NCI-H1436 (cell line): ENCODE data around the gene PREPL.

Experiments used
- DNase-seq: peaks from one replicate; lab custom pipeline; 2025; lab: John Stamatoyannopoulos, UW

Gene PREPL

DNA sequence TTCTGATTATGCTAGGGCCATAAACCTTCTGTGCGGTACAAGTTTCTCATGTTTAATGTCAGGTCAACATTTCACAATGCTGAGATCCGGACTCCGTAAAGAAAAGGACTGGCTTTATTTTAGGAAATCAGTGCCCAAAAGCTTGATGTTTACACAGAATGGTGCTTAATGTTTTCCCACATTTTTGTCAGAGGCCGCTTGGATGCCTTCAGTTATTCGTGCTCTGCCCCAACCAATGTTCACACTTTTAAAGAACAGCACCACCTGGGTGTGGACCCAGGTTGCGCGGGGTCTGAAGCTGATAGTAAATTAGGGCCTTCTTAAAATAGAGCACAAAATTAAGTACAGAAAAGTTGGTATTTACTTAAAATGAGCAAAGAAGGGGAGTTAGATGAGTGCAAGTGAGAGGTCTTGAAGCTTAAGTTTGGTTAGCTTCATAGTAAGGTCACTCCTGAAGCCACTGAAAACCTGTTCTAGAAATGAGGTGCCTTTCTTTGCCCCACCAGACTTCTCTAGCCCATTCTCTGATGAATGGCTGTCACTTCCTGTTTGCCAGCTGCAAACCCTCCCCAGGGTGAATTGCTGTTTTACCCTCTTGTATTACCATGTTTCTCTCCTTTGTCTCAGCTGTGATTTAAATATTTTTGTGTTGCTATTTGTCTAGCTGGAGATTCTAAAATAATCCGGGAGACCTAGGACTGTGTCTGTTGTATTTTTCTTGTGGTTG is 65.5 kb downstream of the PREPL start:
- DNase-seq, result peak; percentile 6

DNA sequence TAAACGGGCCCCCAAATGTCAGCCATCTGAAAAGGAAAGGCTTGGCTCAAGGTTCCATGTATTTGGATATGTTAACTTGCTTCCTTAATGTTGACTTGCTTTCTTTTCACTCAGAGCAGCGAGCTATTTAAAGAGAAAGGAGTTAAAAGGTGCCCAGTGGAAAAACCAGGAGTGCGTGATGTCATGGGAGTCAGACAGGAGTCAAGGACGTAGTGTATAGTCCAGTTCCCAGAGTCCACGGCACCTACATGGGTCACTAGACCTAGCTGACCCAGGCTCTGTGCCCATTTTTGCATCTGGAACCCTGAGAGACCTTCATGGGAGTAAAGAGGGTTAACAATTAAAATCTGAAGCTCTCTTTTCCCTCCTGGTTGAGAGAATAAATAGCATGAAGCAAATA is 66.2 kb downstream of the PREPL start:
- DNase-seq, result no peak

DNA sequence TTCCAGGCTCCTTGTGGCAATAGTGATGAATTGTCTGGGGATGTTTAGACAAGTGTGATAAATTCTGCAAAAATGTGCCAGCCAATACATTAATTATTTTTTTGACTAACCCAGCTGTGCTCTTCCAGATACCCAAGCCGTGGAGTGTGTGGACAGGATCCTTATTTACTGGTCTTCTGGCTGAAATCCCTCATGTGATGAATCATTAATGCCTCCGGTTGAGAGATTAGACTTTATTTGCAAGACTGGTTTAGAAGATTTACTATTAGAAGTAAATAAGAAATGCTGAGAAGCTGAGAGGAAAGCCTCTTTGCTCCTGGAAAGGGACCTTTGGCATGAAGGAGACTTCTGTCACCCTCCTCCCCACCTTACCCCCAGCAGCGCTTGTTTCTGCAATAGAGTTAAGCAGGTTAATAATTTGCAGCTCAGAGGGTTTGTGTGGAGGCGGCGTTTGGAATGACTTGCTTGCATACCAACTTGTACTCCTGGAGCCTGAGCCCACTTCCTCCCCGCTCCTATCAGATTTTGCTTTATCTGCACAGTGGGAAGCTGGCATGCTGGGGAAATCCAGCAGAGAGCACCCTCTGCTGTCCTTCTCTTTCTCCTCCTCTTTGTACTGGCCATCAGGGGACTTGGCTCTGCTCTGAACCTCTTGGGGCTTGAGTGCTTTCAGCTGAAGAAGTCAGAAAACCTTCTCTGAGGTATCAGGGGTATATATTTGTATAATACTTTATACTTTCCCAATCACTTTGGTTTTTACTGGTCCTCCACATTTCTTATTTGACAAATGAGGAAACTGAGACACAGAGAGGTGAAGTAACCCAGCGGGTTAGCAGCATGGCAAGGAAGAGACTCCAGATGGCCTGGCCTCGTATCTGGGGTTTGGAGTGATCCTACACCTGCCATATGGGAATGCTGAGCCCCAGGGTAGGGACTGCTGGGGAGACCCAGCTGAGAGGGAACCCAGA is 69.7 kb downstream of the PREPL start:
- peak; percentile 5 for DNase-seq

DNA sequence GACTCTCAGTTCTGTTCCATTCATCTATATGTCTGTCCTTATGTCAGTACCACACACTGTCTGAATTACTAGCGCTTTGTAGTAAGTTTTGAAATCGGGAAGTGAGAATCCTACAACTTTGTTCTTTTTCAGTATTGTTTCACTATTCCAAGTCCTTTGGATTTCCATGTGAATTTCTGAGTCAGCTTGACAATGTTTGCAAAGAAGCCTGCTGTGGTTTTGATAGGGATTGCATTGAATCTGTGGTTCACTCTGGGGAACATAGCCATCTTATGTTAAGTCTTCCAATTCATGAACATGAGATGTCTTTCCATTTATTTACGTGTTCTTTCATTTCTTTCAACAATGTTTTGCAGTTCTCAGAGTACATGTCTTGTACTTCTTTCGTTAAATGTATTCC is 71.0 kb downstream of the PREPL start:
- DNase-seq, result no peak

DNA sequence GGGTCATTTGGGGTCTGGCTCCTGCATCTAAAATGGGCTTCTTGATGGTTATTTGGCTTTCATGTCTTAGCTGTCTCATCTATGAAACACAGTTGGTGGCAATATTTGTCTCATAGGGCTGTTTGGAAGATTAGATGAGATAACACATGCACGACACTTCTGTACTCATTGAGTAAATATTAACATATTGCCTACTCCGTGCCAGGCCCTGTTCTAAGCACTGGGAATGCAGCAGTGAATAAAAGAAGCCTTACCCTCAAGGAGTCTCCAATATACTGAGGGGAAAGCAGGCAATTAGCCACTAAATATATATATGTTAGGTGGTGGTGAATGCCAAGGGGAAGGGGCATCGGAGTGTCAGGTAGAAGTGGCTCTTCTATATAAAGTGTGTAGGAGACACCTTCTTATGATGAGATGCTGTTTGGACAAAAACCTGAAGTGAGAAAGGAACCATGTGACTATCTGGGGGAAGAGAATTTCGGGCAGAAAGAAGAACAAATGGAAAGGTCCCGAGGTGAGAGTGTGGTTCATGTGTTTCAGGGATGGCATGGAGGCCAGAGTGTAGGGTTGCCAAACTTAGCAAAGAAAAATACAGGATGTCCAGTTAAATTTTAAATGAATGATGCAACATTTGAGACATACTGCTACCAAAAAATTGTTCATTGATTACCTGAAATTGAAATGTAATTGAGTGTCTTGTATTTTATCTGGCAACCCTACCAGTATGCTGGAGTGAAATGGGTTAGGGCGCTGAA is 74.2 kb downstream of the PREPL start:
- DNase-seq, result no peak

DNA sequence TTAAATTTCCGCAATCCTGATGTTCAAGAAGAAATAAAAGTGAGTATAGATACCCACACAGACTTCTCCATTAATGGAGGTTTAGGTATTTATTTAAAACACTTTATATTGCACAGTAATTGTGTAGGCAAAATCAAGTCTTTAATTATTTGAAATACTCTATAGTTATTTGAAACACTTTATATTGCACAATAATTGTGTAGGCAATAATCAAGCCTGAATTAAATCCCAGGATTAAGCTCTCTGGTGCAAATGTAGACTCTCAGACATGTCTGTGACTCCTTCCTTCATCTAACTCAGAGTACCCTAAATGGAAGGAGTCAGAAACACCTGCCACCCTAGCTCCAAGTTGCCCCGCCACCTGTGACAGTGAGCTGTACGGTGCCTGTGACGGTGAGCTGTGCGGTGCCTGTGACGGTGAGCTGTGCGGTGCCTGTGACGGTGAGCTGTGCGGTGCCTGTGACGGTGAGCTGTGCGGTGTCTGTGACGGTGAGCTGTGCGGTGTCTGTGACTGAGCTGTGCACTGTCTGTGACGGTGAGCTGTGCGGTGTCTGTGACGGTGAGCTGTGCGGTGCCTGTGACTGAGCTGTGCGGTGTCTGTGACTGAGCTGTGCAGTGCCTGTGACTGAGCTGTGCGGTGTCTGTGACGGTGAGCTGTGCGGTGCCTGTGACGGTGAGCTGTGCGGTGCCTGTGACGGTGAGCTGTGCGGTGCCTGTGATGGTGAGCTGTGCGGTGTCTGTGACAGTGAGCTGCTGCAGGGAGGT is 75.0 kb downstream of the PREPL start:
- DNase-seq, result no peak

DNA sequence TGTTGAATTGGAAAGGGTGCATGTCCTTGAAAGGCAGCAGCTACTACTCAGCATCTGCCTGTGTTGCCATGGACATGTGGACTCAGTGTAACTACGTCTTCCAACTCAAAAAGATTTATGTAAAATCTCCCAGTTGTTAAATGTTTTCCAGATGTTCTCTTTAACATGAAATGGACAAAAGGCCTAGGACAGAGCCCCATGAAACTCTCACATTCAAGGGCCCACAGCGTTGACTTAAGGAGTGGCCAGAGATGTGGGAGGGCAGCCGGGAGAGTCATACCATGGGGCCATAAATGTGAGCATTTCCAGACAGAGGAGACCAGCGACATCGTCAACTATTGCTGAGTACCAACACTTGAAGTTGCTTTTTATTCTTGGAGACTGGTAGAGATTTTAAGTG is 76.1 kb downstream of the PREPL start:
- no peak for DNase-seq

DNA sequence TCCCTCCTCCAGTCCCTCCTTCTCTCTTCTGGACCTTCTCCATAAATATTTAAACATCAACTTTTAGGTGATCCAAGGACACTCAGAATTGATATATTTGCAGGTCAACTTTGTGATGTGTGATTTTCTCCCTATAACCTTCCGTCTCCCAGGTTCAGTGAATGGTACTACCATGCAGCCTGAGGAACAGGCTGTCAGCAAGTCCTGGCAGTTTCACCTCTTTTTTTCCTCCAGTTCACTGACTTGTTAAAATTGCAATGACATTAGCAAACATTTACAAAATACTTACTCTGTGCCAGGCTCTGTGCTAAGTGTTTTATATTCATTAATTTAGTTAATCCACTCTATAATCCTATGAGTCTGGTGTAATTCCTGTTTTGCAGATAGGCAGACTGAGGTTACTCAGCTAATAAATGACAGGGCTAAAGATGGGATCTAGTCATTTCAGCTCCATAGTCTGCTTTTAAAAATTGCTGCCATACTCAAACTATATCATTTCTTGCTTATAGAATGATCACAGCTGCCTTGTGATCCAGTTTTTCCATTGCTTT is 78.1 kb downstream of the PREPL start:
- DNase-seq, result no peak

DNA sequence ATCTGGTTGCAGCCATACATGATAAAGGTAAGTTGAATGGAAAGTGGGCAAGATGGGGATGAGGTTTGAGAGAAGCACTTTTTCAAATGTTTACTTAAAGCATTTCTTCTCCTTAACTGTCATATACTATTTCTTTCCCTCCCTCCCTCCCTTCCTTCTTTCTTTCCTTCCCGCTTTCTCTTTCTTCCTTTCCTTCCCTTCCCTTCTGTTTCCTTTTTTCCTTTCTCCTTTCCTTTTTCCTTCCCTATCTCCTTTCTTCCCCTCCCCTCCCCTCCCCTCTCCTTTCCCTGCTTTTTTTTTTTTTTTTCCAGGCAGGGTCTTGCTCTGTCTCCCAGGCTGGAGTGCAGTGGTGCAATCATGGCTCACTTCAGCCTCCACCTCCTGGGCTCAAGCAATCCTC is 80.4 kb downstream of the PREPL start:
- no peak for DNase-seq

DNA sequence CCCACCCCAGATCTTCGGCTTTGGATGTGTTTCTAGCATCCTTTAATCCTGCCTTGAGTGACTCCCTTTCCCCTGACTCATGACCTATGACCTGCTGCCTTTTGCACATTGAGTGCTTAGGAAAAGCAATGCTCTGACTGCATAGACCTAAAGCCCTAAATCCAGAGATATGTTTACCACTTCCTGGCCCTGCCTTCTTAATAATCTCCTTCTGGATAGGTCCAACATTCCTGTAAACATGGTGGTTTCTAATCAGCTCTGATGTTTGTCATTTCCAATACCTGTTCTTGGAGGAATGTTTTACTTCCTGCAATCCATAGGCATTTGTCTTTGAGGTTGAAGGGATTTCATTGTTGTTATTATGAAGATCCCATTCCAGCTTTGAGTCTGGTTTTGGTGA is 83.8 kb downstream of the PREPL start:
- no peak for DNase-seq

DNA sequence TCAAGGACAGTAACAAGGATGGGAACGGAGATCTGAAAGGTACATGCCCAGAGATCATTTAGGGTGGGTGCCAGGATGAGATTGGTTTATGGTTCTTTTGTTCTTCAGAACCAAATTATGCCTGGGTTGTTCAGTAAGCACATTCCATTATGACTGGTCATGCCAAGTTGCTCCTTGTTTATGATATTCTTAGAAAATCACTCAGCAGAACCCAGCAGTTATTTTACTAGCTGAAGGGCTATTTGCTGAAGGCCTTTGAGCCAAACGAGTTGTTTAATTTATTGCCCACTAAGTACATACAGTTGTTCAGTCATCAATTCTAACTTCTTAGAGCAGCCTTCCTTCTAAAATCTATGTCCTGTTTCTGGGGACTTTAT is 85.4 kb downstream of the PREPL start:
- no peak for DNase-seq

DNA sequence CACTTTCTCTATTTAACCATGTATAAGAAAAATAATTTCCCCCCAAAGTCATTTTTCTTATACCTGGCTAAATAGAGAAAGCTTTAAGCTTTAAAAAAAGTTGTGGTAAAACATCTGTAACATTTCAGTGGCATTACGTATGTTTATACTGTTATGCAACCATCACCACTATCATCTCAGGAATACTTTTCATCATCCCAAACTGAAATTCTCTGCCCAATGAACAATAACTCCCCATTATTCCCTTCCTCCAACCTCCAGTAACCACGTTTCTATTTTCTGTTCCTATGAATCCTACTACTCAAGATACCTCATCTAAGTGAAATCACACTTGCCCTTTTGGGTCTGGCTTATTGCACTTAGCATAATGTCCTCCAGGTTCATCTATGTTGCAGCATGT is 87.7 kb downstream of the PREPL start:
- no peak for DNase-seq

DNA sequence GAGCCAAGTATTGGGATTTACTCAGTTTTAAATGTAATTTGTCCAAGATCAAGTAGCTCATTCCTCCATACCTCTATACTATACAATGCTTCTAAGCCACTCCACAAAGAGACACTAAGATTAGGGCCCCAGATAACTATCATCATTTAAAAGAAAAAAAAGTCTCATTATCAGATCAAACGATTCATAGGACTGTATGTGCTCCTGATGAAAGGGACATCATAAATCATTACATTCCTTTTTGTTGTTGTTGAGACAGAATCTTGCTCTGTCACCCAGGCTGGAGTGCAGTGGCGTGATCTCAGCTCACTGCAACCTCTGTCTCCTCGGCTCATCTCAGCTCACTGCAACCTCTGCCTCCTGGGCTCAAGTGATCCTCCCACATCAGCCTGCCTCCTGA is 88.2 kb downstream of the PREPL start:
- no peak for DNase-seq

DNA sequence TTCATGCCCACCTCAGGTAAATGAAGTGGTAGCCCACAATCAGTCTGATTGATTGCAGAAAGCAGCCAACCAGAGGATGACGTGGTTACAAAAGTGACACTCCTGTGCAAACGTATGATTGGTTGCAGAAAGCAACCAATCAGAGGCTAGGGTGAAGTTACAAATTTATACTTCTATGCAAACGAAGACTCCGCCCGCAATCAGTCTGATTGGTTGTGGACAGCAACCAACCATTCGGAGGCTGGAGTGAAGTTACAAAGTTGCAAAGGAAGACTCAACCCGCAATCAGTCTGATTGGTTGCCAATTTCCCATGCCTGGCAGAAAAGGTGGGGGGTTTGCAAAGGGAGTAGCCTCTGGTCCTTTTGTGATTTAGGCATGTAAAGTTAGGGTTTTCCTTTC is 90.0 kb downstream of the PREPL start:
- no peak for DNase-seq

DNA sequence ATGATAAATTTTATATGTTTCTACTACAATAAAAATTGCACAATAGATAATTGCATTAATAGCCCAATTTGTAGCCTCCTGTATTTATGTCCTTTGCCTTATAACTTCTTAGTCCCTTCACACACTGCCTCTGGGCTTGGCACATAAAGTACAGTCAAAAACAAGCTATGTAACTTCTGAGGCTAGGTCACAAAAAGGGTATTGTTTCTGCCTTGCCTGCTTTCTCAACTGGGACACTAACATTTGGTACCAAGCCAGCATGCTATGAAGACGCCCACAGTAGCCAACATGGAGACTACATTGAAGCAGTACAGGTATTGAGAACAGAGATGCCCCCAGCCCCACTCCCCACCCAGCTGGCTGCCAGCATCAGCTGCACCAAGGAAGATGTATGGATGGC is 91.5 kb downstream of the PREPL start:
- no peak for DNase-seq

DNA sequence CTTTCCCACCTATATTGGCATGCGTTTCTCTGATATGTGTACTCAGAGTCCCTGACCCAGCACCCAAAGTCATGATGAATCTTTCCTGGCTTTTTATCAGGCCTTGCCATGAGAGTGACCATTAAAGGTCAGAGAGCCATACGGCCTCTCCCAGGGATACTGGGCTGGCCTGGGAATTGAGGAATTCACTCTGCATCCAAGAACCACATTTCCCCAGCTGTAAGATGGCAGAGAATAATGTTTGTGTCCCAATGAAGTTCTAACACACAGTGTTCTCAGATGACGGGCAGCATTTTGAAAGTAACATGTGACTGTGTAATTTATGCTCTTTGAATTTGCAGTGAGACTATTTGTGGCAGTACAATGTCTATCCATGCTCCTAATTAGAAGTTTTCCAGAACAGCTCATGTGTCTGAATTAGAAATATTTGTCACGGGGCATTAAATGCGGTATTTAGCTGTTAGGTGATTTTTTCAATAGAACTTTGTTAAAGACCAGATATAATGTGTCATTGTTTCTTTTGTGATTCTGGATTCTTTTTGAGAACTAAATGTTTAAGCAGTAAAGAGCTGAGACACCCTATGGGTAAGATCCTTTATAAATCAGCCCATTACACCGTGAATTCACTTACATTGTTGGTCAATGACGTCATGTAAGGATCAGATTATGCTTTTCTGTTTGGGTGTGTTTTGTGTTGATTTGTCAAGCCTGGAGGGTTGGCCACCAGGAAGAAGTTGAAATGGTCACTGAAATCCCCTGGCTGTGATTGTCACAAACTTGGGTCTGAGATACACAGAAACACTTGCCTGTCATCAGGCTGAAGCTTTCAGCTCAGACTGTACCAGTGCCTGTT is 93.3 kb downstream of the PREPL start:
- no peak for DNase-seq
